NCI-H524 treated with DMSO at 0.1 percent for 48 hours (cell line): Measurements from ENCODE around the gene FADS3.

Source experiments
- DNase-seq: peaks from one replicate; lab custom pipeline; 2025; lab: John Stamatoyannopoulos, UW

FADS3 gene

DNA sequence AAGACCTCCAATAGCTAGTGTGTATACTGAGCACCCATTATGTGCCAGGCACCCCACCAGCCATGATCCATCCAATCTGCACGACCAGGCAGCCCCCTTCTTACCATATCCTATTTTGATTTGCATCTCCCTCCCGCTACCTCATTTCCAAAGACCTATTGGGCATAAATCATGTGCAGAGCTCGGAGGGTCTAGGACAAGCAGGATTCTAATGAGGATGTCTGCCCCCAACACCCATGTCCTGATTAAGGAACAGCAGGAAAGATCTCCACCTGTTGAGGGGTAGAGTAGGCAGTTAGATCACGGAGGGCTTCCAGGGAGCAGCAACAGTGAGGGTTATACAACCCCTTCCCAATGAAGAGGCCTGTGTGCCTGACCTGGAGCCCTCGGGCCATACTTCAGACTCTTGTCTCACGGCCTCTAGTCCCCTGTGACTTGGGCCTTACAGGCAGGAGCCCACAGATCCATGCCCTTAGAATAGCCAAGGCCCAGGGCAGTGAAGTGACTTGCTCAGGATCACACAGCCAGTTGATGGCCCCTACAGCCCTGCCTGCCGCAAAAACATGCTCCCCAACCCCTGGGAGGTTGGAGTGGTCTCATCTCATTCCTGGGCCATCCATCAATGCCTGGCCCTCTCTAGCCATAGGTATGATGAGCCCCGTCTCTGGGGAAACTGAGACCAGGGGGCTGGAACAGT is 22.5 kb upstream of the FADS3 start:
- no peak for DNase-seq

DNA sequence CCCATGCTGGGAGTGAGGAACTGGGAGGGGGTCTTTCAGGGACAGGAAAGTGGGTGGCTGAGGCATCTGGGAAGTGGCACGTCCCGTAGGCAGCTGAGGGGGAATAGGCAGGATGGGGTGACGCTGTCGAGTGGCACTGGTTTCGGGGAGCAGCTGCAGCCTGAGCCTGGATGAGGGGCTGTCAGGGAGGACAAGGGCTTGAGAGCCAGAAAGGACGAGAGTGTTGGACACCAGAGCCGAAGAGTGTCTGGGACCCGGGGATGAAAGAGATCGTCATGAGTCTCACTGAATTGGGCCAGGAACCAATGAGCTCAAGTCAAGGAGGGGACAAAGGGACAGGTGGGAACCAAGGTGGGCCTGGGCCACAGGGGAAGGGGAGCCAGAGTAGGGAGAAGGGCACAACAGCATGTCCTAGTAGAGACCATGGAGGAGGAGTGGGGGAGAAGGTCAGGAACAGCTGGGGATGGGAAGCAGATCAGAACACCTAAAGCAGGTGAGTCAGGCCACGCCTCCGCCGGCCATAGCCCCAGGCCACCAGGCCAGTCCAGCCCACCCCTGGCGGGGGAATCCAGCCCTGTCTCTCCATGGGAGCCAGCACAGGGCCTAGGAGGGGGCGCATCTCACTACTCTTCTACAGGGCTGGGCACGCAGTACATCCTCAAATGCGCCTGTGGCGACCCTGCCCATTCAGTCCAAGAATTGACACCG is 21.8 kb upstream of the FADS3 start:
- no peak for DNase-seq

DNA sequence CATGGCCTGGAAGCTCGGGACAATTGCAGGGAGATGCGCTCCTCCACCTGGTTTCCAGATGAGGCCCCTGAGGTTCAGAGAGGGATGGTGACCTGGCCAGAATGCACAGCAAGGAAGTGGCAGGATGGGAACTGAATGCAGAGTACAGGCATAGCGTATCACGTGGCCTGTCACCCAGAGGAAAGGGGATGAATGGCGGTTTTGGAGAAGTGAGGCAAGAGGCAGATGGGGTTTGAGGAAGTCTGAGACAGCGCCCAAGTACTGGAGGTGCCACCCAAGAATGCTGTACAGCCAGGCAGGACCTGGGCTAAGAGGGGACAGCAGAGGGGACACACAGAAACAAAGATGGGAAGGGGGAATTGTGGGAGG is 21.2 kb upstream of the FADS3 start:
- no peak for DNase-seq

DNA sequence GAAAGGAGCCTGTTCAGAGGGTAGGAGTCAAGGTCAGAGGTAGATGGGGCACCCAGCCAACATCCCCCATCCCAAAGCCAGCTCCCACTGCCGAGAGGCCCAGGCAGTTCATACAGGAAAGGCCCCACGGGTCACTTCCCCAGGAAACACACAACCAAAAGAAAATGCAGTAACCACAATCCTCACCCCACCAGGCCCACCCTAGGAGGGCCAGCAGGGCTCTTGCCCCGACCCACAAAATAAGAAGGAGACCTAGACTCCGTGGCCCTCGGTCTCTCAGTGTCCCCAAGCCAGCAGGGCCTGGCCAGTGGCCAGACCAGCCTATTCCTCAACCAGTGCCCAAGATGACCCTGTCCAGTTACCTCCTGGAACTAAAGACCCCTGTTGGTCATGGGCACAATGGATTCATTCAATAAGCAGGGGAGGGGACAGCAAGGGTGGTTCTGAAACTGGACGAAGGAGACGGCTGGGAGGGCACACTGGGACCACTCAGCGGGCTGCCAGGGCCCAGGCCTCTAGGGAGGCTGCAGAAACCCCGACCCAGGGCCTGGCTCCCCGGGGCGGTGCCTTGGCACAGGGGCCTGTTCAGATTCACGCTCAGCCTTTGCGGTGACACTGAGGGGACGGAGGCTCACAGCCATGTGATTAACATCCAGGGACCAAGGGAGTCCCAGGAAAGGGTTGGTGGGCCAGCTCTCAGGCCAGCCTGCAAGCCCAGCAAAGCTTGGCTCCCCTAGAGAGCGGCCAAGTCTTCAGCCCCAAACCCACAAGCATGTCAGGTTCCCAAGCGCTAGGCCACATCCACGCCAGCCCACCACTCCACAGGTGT is 20.6 kb upstream of the FADS3 start:
- DNase-seq, result no peak

DNA sequence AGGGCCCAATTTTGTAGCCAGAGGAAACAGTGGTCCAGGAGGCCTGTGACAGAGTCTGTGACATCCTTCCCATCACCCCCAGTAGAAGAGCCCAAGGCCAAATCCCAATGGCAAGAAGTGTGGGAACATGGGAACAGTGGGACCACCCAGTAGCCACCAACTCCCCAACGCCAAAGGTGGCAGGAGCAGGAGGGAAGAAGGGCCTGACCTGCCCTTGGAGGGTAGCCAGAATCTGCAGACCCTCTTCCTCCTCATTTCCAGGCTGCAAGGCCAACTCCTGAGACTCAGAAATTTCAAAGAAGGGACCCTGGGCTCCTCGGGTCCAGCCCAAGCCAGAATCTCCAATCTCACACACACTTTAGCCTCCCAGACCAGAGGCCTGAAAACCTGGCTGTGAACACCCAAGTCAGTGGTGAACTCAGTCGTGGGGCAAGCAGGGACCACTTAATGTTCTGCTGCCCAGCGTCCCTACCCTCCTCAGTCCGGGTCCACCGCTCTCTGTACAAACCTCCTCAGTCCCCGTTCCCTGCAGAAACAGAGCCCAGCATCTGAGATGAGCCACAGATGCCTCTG is 19.9 kb upstream of the FADS3 start:
- no peak for DNase-seq

DNA sequence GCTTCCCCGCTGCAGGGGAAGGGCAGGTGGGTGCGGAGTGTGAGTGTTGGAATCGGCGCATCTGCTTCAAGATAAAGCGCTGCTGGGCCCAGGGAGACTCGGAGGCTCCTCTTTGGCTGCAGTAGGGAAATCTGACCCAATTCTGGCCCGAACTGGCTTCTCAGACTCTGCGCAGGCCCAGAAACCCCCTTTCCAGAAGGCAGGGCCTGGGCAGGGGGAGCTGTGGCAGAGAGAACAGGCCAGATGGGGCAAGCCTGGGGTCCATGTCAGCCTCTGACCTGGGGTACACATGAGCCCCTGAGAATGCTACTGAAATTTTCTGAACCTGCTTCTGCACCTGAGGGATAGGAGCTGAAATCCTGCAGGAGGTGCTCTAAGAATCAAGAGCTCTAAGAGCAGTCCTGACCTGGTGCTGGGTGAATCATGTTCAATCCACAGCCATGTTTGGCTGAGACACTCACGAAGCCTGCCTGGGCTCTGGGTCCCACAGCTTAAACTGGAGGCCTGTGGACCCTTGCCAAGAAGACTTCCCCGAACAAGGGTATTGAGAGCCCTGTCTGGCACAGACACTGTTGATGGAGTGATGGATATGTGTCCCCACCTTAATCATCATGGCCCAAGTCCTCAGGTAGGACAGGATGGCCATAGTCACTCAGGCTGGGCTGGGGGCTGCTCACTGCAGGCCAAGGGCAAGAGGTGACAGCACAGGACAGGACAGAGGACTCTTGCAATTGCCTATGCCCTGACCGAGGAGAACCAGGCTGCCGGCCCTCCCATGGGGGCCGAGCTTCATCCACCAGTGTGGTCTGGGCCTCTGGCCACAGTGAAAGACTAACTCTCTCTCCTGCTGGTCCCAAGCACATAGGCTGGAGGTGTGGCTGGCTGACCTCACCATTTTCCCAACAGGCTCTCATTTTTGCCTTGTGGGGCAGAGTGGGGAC is 19.1 kb upstream of the FADS3 start:
- no peak for DNase-seq

DNA sequence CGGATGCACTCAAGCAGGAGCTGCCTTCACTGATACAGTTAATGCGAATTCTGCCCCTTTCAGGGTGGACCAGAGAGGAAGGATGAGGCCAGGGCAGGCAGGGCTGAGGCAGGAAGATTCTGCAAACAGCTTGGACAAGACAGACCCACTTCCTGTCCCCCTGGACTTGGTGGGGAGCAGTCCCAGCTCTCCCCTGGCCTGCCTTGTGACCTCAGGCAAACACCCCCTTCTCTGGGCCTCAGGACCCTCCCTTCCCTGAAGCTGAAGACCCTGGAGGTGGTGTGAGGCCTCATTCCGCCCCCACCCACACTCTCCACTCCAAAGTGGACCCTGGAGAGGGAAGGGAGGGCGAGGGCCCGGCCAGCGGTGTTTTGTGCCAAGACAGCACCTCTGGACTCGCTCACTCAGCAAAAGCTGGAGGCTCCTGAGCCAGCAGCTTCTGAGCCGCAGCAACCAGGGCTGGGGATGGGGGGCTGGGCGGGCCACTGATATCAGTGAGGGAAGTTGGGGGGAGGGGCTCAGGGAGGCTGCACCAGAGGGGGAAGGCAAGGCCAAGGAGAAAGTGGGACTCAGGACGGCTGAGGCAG is 17.5 kb upstream of the FADS3 start:
- DNase-seq, result no peak

DNA sequence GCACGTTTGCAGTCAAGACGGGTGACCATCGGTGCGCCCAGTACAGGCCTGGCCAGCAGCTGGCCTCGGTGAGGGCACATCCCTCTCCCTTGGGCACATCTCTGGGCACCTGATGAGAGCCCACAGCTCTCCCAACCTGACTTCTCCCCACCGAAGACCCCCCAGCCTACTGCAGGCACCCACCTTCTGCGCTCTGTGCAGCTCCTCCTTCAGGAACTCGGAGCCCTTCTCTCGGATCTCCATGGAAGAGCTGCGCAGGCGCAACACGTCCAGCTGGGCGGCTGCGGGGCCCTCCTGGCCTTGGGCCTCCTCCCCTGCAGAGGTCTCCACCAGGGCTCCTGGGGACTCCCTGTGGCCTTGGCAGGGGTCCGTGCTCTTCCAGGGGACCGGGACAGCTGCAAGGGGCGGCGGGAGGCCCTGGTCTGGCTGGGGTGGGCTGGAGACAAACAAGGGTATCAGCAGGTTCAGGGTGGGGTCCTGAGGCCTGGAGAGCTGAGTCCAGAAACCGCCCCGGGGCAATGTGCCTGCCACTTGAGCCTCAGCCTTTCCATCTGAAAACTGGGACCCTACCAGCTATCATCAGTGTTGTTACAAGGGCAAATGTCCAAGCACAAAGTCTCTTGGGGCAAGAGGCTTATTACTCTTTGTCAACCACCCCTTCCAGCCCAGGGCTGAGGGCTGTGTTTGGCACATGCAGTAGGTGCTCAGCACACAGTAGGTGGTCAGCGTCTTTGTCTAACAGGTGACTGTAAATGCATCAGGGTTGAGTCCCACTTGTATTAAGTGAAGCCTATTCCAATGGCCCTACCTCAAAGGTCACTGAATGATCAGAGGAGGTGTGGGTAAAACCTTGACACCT is 16.8 kb upstream of the FADS3 start:
- no peak for DNase-seq

DNA sequence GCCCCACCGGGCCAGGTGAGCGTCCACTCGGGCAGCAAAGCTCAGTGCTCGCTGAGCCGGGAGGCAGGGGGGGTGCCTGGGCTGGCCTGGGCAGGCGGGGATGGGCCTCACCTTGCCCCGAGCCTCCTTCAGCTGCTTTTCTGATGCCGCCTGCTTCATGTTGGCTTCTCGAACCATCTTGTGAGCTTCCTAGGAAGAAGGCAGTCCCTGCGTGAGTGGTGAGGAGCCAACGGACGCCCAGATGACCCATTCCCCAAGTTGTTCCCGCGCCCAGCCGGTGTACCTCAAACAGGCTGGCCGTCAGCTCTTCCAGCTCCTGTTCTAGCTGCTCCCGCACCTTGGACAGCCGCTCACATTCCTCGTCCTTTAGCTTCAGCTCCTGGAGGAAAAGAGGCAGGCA is 15.9 kb upstream of the FADS3 start:
- DNase-seq, result no peak

DNA sequence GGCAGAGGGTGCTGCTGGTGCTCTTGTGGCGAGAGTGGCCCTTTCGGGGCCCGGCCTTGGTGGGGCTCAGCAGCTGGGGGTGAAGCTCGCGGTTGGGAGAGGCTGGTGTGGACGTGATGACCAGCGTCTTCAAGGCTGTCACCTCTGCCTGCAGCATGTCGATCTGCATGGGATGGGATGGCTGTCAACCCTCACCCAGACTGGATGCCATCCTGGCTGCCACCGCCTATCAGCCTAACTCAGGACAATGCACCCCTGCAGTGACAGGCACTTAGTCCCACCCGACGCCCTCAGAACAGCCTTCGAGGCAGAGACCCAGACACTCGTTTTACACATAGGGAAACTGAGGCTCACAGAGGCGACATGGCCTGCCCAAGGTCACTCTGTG is 15.2 kb upstream of the FADS3 start:
- no peak for DNase-seq

DNA sequence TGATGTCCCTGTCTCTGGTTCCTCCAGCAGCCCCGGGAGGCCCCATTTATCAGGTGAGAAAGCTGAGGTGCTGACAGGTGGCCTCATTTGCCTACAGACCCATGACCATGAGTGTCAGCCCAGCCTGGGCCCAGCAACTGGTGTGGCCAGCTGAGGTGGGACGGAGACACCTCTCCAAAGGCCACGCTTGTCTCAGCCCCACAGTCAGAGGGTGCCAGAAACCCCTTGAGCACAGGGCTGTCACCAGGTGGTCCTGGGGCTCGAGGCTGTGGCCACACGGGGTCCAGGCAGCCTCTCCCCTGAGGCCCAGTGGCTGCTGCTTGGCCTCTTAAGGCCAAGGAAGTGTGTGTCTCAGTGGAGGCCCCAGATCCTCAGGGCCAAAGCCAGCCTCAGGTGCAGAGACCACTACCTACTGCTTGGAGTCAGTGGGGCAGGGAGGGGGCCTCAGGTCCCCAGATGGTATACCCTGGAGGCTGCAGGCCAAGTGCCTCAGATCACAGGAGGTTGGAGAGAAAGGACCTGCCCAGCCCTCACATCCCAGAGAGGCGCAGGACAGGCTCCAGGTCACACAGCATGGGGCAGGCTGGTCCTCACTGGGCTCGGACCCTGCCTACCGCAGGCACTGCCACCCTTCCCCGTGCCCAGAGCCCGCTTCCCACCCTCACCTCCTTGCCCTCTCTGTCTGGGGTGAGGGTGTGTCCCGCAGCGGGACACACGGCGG is 14.6 kb upstream of the FADS3 start:
- no peak for DNase-seq

DNA sequence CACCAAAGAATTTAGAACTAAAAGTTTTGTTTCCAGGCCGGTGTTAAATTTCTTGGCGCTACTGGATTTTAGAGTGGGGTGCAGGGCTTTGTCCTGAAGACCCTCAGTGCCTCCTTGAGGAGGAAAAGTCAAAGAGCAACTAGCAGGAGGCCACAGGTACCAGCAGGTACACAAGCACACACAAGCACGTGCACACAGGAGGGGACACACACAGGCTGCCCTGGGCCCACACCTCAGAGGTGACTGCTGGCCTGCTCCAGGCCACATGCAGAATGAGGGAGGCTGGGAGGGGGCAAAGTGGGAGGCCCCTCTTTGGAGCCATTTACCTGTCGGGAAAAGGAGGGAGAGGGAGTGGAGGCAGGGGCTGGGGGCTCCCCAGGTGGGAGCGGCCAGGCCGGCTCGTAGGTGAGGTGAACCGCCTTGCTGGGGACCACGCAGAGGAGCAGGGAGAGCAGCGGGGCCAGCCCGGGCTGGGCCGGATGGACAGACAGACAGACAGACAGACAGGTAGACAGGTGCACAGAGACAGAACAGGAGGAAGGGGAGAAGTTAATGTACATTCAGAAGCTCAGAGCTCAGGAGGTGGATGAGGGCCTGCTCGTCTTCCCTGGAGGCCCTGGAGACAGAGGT is 13.8 kb upstream of the FADS3 start:
- no peak for DNase-seq

DNA sequence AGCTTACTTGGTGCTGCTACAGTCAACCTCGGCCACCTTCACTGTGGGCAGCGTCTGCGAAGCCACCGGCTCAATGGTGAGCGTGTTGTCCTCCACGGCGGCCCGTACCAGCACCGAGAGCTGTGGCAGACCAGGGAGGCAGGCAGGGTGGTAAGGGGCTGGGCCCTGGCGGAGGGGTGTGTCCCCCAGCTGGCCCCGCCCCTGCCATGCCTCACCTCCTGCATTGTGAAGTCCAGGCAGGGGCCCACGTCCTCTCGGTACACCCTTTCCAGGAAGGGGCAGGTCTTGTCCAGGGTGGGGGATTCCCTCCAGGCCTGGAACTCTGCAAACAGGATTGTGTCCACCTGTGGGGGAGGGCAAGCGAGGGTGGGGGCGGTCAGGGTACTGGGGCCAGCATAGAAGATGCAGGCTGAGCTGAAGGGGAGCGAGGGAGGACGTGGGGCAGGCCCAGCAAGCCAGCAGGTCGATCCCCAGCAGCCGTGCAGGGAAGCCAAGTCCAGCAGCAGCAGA is 13.2 kb upstream of the FADS3 start:
- DNase-seq, result no peak

DNA sequence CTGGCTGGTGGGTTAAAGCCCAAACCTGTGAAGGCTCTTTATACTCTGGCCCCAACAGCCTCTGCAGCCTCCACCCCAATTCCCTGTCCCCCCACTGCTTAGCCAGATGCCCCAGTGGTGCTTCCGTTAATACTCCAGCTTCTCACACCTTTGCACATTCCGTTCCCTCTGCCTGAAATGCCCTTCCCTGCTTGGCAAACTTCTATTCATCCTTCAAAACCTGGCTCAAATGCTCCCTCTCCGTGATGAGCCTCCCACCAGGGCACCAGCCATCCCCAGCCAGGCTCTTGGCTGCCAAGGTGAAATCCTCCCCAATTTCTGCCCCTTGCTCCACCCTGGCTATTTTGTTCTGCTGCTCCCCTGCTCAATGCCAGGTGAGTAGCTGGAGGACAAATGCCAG is 12.5 kb upstream of the FADS3 start:
- no peak for DNase-seq

DNA sequence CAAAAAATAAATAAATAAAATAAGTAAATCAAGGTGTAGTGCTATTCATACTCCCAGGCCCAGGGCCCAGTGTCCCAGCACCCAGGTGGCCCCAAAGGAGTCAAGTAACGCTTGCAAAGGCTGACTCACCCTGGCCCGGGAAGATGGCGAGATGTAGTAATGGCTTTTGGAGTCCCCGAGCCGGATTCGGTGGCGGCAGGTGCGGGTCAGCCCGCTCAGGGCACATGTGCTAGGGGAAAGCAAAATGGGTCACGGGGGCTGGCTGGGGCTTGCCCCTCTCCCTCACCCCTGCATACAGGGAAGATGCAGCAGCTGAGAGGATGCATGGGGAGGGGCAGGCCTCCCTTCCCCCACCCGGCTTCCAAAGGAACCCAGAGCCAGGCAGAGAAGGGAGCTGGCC is 11.0 kb upstream of the FADS3 start:
- DNase-seq, result no peak

DNA sequence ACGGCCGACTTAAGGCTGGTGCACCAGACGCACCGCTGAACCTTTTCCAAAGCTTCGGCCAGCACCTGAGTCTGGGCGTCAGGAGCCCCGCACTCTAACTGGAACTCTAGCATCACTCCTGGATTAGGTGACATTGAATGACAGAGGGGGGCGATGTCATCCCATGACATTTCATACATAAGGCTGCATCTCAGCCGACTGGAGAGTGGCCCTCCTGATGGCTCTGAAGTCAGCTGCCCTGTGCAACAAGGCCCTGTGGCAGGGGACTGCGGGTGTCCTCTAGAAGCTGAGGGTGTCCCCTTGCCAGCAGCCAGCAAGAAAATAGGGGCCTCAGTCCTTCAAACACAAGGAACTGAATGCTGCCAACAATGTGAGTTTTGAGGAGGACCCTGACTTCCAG is 10.1 kb upstream of the FADS3 start:
- no peak for DNase-seq

DNA sequence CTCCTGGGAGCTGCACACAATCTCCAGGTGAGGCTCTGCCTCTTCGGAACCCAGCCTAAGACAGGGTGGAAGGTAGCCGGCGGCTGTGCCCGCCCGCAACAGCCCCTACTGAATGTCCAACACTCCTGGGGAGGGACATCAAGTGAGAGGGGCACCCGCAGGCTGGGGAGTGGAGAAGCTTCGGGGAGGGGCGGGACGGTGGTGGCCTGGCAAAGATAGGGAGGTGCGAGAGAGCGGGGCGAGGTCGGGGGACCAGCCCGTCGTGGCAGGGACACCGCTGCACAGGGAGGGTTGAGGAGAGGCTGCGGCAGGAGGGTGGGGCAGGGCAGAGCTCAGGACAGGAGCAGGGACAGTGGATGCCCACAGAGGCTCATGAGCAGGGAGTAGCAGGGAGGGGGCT is 8.9 kb upstream of the FADS3 start:
- DNase-seq, result no peak

DNA sequence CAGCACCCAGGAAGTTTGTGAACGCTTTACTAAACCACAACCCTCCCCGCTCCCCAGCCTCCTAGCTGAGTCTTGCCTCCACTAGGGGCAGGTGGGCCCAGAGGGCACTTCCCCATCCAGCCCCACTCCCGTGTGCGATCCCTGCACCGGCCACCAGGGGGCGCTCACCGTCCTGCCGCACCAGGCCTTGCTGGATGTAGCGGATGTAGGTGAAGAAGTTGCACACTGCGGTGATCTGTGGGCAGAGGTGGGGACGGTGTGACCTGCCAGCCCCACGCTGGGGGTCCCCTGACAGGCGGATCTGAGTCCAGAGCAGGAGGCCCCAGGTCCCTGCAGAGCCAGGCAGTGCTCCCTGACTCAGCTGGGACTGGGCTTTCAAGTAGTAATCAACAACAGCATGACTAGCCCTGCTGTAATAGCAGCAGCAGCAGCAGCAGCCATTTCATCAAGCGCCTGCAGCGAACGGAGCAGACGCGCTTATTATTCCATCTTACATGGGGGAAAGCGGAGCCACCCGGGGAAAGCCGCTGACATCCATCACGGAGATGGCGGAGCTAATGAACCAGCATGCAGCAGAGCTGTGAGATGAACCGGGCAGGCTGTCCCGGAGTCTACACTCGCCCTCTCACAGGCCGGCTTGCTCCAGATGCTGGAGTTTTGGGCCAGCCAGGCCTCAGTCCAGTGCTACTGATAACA is 7.9 kb upstream of the FADS3 start:
- no peak for DNase-seq

DNA sequence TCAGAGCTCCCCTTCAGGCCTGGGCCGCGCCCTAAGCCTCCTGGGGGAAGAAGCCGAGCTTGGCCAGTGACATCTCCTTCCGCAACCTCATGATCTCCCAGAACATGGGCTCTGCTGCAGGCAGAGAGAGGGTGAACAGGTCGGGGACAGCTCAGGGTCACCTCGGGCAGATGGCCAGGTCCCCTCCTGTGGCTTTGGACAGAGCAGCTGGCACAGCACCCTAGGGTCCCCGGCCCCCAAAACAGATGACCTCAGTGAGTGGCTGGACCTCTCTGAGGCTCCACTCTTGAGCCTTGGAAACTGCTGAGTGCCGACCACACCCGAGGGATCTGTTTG is 6.9 kb upstream of the FADS3 start:
- DNase-seq, result no peak
